ENCODE data around the gene PTPN1.
"Not testable (repeated sequence)": the region's sequence is repeated elsewhere in the genome, so short reads cannot be mapped to it uniquely, and the experiment has no call there.

The PTPN1 gene

DNA sequence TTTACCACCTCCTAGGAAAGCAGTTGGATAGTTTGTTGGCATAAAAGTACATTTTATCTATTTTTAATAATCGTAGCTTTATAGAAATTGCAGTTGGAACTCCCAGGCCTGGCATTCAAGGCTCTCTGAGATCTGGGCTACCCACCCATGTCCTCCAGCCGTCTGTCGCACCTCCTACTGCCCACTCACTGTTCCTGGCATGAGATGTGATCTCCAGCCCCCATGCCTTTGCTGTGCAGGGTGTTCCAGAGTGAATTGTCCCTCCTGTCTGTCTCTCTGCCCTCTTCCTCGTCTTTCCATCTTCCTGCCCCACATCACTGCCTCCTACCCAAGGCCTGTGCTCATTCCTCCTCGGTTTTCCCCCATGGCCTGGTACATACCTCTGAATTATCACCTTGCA, 50.7 kb downstream of the PTPN1 start:
- DNase-seq, result no peak

DNA sequence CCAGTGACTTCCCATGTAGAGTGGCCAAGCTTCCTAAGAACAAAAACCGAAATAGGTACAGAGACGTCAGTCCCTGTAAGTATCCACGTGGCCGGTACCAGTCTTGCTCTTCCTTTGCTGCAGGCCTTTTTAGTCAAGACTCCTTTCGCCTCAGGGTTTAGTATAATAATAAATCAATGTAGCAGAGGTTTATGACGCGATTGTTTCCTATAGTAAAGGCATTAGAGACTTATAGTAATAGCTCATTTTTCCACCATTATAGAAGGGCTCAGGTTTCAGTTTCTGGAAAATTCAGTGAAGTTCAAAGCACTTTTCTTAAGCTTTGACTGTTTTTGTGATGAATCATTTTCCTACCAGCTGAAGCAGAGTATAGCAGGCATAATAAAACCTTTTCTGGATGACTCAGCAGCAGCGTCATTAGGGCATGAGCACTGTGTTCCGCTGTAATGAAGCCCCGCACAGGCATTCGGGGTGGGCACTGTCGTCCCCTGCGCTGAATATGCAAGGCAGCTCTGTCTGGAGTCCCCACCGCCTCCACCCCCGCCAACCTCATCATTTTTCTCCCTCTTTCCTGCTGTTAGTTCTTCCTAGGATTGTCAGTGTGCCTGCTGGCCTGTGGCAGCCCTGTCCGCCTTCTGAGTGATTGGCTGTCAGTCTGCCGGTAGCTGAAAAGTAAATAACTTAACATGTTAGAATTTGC, 51.3 kb downstream of the PTPN1 start:
- DNase-seq, result peak; percentile 75

DNA sequence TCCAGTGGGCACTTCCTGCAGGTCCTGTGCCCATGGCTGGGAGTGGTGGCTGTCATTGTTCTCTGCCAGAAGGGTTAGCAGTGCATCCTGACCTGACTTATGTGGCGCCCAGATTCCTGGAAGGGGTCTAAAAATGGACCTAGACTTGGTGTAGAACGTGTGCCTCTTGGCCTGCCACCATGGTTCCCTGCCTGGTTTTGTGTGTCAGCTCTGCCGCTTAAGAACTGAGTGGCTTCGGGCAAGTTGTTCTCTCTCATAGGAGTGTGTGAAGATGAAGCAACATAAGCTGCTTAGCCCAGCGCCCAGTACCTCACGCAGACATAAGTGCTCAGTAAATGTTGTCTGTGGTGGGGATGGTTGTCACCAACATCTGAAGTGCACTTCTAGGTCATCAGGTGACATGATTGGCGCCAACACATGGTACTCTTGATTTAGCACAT, 52.1 kb downstream of the PTPN1 start:
- no peak for DNase-seq

DNA sequence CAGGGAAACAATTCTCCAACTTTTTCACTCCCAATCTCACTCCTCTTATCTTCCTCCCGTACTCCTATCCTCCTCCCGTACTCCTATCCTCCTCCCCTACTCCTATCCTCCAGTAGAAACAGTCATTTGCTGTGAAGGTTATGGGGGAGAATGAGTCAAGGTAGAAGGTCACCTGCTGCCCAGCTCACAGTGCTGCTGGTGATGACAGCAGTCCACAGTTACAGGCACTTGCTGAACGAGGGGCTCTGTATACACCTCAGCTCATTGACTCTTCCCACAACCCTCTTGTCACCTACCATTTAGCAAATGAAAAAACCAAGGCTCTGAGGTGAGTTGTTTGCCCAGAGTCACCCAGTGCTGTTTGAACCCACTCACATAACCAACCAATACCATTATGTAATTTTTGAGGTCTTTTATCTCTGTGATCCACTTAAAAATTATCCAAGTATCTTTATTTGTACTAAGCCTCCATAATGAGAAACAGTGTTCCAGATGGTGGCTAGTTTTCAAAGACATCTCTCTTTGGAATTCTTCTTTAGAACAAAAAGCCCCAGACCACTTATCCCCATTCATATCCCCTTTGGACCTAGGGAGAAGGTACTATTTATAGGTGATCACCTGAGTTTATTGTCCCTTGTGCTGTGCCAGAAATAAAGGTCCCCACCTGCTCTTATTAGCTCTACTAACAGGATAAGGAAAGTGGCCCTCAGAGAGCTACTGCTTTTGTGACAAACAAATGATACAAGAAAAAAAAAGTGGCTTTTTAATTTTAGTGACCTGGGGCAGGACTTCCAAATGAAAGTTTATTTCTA, 53.2 kb downstream of the PTPN1 start:
- no peak for DNase-seq

DNA sequence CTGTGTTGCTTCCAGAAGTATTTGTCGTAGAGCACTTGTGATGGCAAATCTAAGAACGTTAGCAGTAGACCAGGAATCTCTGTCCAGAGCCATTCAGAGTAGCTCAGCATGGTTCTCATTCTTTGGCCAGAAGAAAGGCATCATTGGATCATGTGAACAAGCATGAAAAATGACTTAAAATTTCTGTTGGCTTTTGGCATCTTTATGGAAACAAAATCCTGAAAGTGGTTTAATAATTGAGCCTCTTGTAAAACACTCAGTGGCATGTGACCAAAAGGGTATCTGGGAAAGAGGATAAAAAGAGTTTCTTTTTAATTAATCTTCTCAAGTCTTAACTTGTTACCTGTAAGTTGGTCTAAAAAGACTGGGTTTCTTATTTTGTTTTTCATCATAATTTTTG, 55.2 kb downstream of the PTPN1 start:
- DNase-seq, result no peak

DNA sequence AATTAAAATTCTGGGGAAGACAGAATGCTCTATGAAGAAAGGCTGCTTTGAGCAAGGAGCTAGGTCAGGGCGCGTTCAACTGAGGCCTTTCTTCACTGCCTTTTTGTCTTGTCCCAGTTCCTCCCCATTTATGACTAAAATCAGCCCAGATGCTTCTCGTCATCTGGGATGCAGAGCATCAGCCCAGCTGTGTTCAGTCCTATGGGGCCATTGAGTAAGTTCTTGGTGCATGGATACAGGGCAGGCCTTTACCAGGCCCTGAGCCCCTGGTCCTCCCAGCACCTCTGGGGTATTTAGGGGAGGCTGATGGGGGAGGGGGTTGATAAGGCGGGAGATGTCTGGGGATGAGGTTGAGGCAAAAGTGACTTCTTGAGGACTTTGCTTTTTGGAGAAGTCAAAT, 55.7 kb downstream of the PTPN1 start:
- no peak for DNase-seq

DNA sequence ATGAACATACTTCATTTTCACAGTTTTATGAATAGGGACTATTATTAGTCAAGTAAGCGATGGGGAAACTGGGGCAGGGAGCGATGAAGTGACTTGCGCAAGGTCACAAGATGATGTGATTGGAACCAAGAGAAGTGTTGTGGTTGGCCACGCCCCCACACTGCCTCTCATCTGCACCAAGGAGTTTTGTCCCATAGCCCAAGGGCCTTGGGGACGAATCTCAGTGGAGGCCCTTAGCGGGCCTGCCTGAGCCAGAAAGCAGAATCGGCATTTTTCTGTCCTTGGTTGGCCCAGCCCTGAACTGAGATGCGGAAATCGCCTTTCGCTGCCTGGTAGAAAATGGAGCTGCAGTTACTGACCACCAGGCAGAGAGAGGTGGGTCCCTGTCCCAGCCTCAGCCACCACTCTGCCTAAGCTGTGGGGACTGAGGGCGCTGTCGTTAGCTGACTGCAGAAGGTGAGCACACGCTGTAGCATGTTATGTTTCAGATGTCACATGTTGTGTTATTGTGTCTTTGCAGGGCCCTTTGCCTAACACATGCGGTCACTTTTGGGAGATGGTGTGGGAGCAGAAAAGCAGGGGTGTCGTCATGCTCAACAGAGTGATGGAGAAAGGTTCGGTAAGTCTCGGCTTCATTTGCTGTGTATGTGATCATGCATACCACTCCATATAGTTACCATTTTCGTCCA, 57.8 kb downstream of the PTPN1 start:
- no peak for DNase-seq

DNA sequence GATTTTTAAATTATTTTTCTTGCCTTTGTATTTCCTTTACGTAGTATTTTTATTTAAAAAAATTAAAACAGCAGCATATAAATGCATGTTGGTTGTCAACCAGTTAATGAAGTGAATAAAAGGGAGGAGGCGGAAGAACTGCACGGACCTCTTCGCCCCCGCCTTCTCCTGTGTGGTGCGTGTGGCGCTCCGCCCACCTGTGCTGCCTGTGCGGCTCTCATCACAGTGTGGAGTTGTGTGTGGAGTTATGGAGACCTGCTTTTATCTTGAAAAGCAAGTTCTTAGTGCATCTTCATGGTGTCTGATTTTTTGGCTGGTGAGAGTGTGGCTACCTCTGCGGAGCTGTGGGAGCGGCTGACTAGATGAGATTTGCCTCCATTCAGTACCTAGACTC, 58.4 kb downstream of the PTPN1 start:
- no peak for DNase-seq

DNA sequence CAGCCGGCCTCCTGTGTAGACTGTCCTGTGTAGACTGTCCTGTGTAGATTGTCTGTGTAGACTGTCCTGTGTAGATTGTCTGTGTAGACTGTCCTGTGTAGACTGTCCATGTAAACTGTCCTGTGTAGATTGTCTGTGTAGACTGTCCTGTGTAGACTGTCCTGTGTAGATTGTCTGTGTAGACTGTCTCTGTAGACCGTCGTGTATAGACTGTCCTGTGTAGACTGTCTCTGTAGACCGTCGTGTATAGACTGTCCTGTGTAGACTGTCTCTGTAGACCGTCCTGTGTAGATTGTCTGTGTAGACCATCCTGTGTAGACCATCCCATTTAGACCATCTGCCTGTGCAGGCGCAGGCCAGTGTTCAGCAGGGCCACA, 59.3 kb downstream of the PTPN1 start:
- DNase-seq, result not testable (repeated sequence)

DNA sequence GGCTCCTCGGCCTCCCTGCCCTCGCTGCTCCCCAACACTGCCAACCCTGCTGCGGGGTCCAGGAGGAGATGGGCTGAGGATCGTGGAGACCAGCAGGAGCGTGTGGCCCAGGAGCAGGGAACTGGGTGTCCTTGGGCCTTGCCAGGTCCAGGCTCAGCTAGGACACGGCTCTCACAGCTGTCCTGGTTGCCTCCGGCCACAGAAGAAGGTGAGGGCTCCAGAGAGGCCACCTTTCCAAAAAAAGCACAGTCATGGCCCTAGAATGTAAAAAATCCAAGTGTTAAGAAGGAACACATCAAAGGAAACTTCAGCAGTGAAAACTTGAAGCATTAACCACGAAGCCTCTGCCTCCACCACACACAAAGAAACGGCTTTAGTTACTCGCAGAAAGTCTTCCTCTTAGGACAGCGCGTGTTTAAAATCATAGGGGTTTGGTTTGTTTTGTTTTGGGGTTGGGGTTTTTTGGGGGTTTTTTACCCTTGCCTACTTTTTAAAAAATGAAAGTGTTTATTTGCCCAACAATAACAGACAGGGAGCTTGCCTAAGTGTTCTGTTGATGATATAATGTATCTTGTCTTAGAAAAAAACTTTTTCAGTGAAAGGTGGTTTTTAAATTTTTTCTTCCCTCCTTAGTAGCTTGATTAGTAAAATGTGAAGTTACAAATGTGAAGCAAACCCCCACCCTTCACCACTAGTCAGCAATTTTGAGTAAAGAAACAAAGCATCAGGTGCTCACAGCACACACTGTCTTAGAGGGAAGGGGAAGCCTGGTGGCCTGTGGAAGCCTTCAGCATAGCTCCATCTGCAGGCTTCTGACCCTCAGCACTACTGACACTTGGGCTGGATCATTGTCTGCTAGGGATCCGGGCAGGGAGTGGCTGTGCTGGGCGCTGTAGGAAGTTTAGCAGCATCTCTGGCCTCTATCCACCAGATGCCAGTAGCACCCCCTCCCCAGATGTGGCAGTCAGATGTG, 60.0 kb downstream of the PTPN1 start:
- peak; percentile 51 for DNase-seq

DNA sequence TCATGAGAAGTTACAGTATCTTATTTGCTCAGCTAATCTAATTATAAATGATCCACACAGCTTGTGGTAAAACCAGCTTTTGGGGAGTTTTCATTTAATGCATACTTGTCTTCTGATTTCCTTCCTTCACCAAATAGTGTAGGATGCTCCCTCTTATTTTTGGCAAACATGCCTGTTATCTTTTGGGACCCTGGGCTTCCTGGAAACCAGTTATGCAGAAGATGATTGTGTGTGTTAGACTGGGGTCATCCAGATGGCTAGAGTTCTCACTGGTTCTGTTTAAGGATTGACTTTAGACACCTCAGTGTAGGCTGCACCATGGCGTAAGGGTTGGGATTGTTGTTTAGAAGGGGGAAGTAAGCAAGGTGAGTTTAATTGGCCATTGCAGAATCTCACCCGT, 61.3 kb downstream of the PTPN1 start:
- no peak for DNase-seq

DNA sequence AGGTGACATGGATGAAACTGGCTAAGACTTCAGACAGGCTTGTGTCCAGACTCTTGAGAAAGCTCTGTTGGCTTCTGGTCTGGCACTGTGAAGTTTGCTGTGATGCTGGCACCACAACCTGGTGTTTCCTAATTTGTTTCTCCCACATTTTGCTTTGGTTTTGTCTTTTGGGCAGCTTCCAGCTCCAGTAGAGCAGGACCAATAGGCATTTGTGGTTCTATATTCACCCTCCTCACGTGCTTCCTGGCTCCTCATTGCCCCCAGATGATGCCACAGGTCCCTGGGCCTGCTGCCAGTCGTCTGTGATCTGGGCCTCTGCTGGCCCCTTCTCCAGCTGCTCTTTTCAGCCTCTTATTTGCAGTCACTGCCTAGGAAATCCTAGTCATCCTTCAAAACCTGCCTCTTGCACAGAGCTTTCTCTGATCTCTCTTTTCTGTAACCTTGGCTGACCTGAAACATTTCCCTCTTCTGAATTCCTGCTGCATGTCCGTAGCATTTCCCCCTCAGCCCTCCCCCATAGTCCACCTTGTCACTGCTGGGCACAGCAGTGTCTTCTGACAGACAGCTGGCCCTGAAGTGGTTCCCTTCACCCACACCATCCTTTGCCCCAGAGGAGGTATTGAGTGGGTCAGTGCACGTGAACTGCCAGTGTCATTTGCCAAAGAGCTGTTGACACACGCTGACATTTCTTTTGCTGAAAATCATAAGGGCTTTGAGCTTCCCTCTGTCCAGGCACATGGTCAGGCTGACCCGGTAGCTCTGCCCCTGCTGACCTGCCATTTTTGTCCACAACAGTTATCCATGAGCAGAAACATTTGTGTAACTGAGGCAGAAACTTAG, 63.0 kb downstream of the PTPN1 start:
- DNase-seq, result no peak

DNA sequence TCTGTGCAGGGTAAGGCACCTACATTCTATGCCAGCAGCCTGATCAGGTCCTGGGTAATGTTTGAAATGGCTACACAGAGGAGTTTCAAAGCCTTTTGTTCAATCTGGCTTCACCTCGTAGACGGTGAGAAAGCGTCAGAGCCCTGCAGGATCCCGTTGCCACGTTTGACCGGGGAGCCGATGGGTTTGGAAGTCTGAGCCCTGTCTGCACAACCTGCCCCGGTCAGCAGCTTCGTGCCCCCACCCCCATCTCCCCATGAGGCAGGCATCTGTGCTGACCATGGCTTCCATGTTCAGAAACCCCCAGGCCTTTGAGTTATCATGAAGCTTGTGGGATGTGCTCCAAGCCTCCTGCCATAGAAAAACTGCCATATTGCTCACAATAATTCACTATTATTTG, 63.9 kb downstream of the PTPN1 start:
- no peak for DNase-seq

DNA sequence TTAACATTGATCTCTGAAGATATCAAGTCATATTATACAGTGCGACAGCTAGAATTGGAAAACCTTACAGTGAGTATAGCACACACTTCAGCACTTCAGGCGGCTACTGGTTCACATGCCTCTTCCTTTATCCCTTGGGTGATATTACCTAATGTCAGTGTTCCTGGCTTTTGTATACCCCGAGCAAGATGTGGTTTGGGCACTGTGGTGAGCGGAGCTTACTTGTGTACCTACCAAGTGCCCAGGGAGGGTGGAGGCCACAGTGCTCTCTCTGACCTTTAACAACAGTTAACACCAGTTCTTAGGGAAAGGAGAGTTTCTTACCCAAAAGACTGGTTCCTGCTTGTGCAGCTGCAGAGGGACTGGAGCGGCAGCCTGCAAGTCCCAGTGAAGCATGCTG, 64.4 kb downstream of the PTPN1 start:
- peak; percentile 3 for DNase-seq

DNA sequence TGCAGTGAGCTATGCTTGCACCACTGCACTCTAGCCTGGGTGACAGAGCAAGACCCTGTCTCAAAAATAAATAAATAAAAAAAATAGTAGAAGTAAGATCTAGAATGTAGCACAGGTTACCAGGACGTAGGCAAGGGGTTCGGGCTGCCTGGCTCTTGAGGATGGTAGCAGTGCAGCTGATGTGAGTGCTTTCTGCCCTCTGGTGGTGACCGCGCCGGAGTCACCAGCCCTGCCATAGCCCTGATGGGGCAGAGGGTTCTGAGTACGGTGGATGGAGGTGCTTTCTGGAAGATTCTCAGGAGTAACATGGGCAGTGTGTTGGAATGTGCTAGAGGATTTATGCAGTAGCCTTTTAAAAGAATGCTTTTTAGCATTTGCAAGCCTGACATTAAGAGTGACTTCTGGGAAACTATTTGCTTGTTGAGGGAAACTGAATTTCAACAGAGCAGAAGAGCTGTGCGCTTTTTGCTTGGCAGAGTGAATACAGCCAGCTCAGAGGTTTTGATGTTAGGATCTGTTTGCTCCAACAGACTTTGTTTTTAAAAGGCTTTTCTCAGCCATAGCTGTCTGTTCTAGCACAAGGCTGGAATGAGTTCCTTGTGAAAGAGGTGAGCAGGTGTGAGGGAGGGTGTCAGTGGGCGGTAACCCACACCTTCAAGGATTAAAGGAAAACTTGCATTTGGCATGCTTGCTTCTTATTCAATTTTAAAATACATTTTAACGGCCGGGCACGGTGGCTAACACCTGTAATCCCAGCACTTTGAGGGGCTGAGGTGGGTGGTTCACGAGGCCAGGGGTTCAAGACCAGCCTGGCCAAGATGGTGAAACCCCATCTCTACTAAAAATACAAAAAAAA, 65.9 kb downstream of the PTPN1 start:
- peak; percentile 77 for DNase-seq

DNA sequence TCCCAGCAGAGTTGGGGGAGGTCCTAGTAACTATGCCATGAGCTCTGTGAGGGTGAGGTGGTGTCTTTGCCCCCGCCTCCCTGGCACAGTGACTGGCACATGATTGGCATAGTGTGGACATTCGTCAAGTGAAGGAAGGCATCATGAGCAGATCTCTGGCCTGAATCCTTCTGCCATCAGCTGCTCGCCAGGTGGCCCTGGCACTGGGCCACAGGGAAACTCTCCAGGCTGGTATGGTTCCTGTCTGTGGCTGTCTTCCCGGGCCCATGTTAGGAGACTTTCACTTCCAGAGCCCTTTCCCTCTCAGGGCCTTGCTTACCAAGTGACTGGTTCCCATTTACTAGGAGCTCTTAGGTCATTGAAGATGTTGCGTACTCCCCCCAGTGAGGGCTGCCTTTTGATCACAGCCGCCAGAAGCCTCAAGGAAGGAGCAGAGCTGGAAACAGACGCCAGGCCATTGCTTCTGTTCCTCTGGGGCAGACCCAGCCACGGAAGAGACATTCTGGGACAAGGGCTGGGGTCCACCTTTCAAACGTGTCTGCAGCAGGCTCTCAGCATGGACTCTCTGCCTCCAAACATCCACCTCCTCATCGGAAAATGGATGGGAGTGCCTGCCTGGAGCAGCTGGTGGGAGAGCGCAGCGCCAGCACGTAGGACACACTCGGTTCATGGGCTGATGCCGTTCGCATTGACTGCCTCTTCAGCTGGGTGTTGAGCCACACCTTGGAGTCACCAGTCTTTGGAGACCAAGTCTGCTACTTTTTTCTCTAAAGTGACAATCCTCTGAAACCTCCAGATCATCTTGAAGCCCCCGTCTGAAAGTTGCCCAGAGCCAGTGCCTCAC, 67.2 kb downstream of the PTPN1 start:
- DNase-seq, result peak; percentile 3

DNA sequence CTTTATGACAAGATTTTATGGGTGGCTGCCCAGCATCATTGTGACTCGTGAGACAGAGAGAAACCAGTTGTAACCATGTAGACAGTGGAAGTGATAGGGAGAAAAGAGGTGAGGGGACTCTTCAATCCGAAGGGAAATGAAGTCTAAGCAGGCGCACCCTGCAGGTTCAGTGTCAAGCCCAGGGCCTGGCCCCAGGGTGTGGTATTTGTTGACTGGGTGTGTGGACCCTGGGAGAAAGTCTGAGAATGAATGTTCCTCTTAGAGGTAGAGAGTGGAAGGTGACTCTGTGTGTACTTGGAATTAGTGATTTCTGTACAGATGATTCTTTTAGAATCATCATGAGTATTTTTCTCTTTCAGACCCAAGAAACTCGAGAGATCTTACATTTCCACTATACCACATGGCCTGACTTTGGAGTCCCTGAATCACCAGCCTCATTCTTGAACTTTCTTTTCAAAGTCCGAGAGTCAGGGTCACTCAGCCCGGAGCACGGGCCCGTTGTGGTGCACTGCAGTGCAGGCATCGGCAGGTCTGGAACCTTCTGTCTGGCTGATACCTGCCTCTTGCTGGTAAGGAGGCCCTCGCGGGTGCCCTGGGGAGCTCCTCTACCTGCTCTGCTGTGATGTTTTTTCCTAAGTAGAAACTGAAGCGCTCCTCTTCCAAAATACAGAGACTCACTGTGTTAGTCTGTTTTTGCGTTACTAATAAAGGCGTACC, 68.0 kb downstream of the PTPN1 start:
- DNase-seq, result peak; percentile 10

DNA sequence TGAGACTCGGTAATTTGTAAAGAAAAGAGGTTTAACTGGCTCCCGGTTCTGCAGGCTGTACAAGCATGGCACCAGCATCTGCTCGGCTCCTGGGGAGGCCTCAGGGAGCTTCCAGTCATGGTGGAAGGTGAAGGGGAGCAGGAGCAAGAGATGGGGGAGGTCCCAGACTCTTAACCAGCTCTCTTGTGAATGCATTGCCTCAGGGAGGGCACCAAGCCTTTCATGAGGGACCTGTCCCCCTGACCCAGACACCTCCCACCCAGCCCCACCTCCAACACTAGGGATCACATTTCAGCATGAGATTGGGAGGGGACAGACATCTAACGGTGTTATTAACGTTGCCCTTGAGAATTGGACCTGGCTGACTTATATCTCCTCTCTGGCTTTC, 68.6 kb downstream of the PTPN1 start:
- DNase-seq, result no peak

DNA sequence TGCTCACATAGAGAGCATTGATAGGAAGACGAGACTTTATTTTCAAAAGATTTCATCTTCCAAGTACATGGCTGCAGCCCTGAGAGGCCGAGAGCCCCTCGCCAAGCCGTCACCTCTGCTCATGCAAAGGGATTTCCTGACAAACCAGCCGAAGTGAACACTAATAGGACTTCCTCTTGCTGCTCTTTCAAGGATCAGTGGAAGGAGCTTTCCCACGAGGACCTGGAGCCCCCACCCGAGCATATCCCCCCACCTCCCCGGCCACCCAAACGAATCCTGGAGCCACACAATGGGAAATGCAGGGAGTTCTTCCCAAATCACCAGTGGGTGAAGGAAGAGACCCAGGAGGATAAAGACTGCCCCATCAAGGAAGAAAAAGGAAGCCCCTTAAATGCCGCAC, 69.3 kb downstream of the PTPN1 start:
- no peak for DNase-seq
